ENCODE measurements around the gene SLC2A10.

SLC2A10 gene

GRCh38 chr20:46773680-46774079 lies 64.2 kb downstream of the SLC2A10 start:
- no peak overlapping the region for H3K27ac Mint-ChIP-seq
- DNase-seq (no peak), ATAC-seq (no peak)
- peaks cover 35% of the 10 kb centered on the region for H3K27me3 Mint-ChIP-seq
- no peaks in the 10 kb centered on the region for H3K4me1 Mint-ChIP-seq
- no peaks in the 10 kb centered on the region for H3K9me3 Mint-ChIP-seq
- no peaks in the 10 kb centered on the region for H3K36me3 Mint-ChIP-seq (ENCODE audit: low read depth)
- H3K4me3 Mint-ChIP-seq, result no peak overlapping the region

GRCh38 chr20:46774236-46774635 lies 64.8 kb downstream of the SLC2A10 start:
- ATAC-seq, result no peak

GRCh38 chr20:46774943-46775560 lies 65.6 kb downstream of the SLC2A10 start:
- Mint-ChIP-seq H3K36me3 (ENCODE audit: low read depth) (no peaks in the 10 kb centered on the region), H3K27ac (no peak overlapping the region)

More at GRCh38 chr20:46774236-46774635, 64.8 kb downstream of the SLC2A10 start:
- Mint-ChIP-seq H3K36me3 (ENCODE audit: low read depth) (no peaks in the 10 kb centered on the region), H3K4me3 (no peak overlapping the region), H3K27me3 (peaks cover 36% of the 10 kb centered on the region), H3K27ac (no peak overlapping the region), H3K9me3 (no peaks in the 10 kb centered on the region), H3K4me1 (no peaks in the 10 kb centered on the region)
- DNase-seq, result no peak

GRCh38 chr20:46775806-46776205 lies 66.4 kb downstream of the SLC2A10 start:
- H3K27ac Mint-ChIP-seq, result no peak overlapping the region
- H3K36me3 Mint-ChIP-seq (ENCODE audit: low read depth), result no peaks in the 10 kb centered on the region
- peaks cover 35% of the 10 kb centered on the region for H3K27me3 Mint-ChIP-seq
- no peaks in the 10 kb centered on the region for H3K9me3 Mint-ChIP-seq
- DNase-seq (no peak), ATAC-seq (no peak)
- H3K4me3 Mint-ChIP-seq, result no peak overlapping the region
- no peaks in the 10 kb centered on the region for H3K4me1 Mint-ChIP-seq

More at GRCh38 chr20:46774943-46775560, 65.6 kb downstream of the SLC2A10 start:
- Mint-ChIP-seq H3K4me3 (no peak overlapping the region), H3K4me1 (no peaks in the 10 kb centered on the region), H3K9me3 (no peaks in the 10 kb centered on the region), H3K27me3 (peaks cover 38% of the 10 kb centered on the region)
- no peak for ATAC-seq
- DNase-seq, result no peak

GRCh38 chr20:46777331-46777730 lies 67.9 kb downstream of the SLC2A10 start:
- no peaks in the 10 kb centered on the region for H3K36me3 Mint-ChIP-seq (ENCODE audit: low read depth)
- no peak overlapping the region for H3K27ac Mint-ChIP-seq
- peaks cover 31% of the 10 kb centered on the region for H3K27me3 Mint-ChIP-seq
- ATAC-seq (no peak), DNase-seq (no peak)
- H3K9me3 Mint-ChIP-seq, result no peaks in the 10 kb centered on the region
- no peaks in the 10 kb centered on the region for H3K4me1 Mint-ChIP-seq
- H3K4me3 Mint-ChIP-seq, result no peak overlapping the region

- DNase-seq (no peak), ATAC-seq (no peak)
- H3K4me1 Mint-ChIP-seq, result no peaks in the 10 kb centered on the region
- peaks cover 26% of the 10 kb centered on the region for H3K27me3 Mint-ChIP-seq
- H3K4me3 Mint-ChIP-seq, result no peak overlapping the region
- no peak overlapping the region for H3K27ac Mint-ChIP-seq
- no peaks in the 10 kb centered on the region for H3K36me3 Mint-ChIP-seq (ENCODE audit: low read depth)
- H3K9me3 Mint-ChIP-seq, result no peaks in the 10 kb centered on the region
Observed at GRCh38 chr20:46779831-46780230, 70.4 kb downstream of the SLC2A10 start.

- ATAC-seq (no peak), DNase-seq (no peak)
- Mint-ChIP-seq H3K27me3 (peaks cover 20% of the 10 kb centered on the region), H3K9me3 (no peaks in the 10 kb centered on the region), H3K4me1 (no peaks in the 10 kb centered on the region), H3K27ac (no peak overlapping the region), H3K36me3 (ENCODE audit: low read depth) (no peaks in the 10 kb centered on the region), H3K4me3 (no peak overlapping the region)
Observed at GRCh38 chr20:46784436-46785127, 75.1 kb downstream of the SLC2A10 start.
